Activated CD4-positive, alpha-beta memory T cell treated with anti-CD3 and anti-CD28 coated beads, Interleukin-2, amount 10 ng/mL, durations not matched to agents 7 days and 5 days (primary cell): ENCODE measurements around the gene ADCY5. TPM values are rescaled to one million over a fixed set of nuclear protein-coding genes. Genes with fewer than 3 reads are reported as not detected.

ENCODE experiments used
- total RNA-seq, 2 experiments: library from RNA; stranded (reverse); gene quantifications; one replicate each; pipeline ENCODE4 v1.2.3, GENCODE V29; 2021

The ADCY5 gene
- total RNA-seq, 2 experiments from 2014 or later: not detected

Other genes starting within 250 kb of the ADCY5 start
- gene SEC22A, start 247.1 kb downstream of the ADCY5 start, total RNA-seq: 10 to 100 TPM; 18.0 to 18.6 TPM
- gene HACD2, start 136.0 kb upstream of the ADCY5 start, total RNA-seq: 10 to 100 TPM; 21.0 to 23.2 TPM